Keratinocyte (primary cell): ENCODE data around the gene TTC33.

Experiments used
- EZH2 ChIP-seq: IDR thresholded peaks from one replicate; pipeline ENCODE4 v1.6.1; 2012; ENCODE audit warnings: inconsistent platforms, mild to moderate bottlenecking, low read length, moderate library complexity
- TF ChIP-seq, protein P1 (sequence below), 3 experiments: IDR thresholded peaks in 1 of 3; conservative IDR thresholded peaks in 1 of 3; optimal IDR thresholded peaks in 1 of 3; 2 replicates in 2 of 3; 3 replicates in 1 of 3; pipeline versions ENCODE3 to v1.5.1; 2011; ENCODE audit warnings: low read length in 3 of 3, mild to moderate bottlenecking in 3 of 3, moderate library complexity in 2 of 3, control low read depth in 1 of 3, inconsistent platforms in 1 of 3; ENCODE audit not compliant: insufficient read depth in 2 of 3; ENCODE audit errors: extremely low read depth in 1 of 3

GRCh38 chr5:40700116-40700782, 55.5 kb downstream of the TTC33 start:
- TF ChIP-seq, protein P1, sequence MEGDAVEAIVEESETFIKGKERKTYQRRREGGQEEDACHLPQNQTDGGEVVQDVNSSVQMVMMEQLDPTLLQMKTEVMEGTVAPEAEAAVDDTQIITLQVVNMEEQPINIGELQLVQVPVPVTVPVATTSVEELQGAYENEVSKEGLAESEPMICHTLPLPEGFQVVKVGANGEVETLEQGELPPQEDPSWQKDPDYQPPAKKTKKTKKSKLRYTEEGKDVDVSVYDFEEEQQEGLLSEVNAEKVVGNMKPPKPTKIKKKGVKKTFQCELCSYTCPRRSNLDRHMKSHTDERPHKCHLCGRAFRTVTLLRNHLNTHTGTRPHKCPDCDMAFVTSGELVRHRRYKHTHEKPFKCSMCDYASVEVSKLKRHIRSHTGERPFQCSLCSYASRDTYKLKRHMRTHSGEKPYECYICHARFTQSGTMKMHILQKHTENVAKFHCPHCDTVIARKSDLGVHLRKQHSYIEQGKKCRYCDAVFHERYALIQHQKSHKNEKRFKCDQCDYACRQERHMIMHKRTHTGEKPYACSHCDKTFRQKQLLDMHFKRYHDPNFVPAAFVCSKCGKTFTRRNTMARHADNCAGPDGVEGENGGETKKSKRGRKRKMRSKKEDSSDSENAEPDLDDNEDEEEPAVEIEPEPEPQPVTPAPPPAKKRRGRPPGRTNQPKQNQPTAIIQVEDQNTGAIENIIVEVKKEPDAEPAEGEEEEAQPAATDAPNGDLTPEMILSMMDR (optimal IDR thresholded peaks at IDR 0.05 in 1 of 3, IDR thresholded peaks at IDR 0.05 in 1 of 3, conservative IDR thresholded peaks at IDR 0.05 in 1 of 3; ENCODE audit: extremely low read depth in 1 of 3, insufficient read depth in 2 of 3, low read length in 3 of 3), result no peak
- no peak for TF ChIP-seq EZH2
